H9 (cell line): ENCODE measurements around the gene MAP3K2. TPM values are rescaled to one million over a fixed set of nuclear protein-coding genes. Genes with fewer than 3 reads are reported as not detected.

ENCODE experiments used
- DNase-seq: peaks from one replicate; pipeline ENCODE4 v3.0.0-alpha.2; 2017
- H2AFZ ChIP-seq: one replicate; pipeline ENCODE4 v1.6.1; 2013; ENCODE audit warnings: mild to moderate bottlenecking, low read length, control low read depth, moderate library complexity
- H2AK5ac ChIP-seq: 2 replicates; pipeline ENCODE4 v1.6.1; 2013; ENCODE audit warnings: low read length, control low read depth, mixed read lengths; ENCODE audit not compliant: insufficient read length
- H2BK120ac ChIP-seq: one replicate; pipeline ENCODE4 v1.6.1; 2013; ENCODE audit warnings: low read depth, mild to moderate bottlenecking, low read length, control low read depth, inconsistent platforms; ENCODE audit not compliant: poor library complexity, severe bottlenecking
- H2BK12ac ChIP-seq: 2 replicates; pipeline ENCODE4 v1.6.1; 2013; ENCODE audit warnings: low read length, control low read depth, mixed read lengths, low read depth; ENCODE audit not compliant: insufficient read length
- H2BK15ac ChIP-seq: 2 replicates; pipeline ENCODE4 v1.6.1; 2013; ENCODE audit warnings: low read depth, low read length, control low read depth
- H2BK20ac ChIP-seq: one replicate; pipeline ENCODE4 v1.6.1; 2013; ENCODE audit warnings: low read depth, mild to moderate bottlenecking, low read length, control low read depth, inconsistent platforms; ENCODE audit not compliant: poor library complexity, severe bottlenecking
- H2BK5ac ChIP-seq: 2 replicates; pipeline ENCODE4 v1.6.1; 2013; ENCODE audit warnings: low read length, control low read depth, mixed read lengths; ENCODE audit not compliant: insufficient read length
- H3K14ac ChIP-seq: 2 replicates; pipeline ENCODE4 v1.6.1; 2013; ENCODE audit warnings: low read length, control low read depth; ENCODE audit not compliant: insufficient read depth
- H3K18ac ChIP-seq: 2 replicates; pipeline ENCODE4 v1.6.1; 2013; ENCODE audit warnings: low read depth, mild to moderate bottlenecking, mixed read lengths, low read length, control low read depth; ENCODE audit not compliant: insufficient read length
- H3K23ac ChIP-seq: 2 replicates; pipeline ENCODE4 v1.6.1; 2013; ENCODE audit warnings: low read length, control low read depth, mixed read lengths, low read depth; ENCODE audit not compliant: insufficient read length
- H3K23me2 ChIP-seq: 2 replicates; pipeline ENCODE4 v1.6.1; 2013; ENCODE audit warnings: low read depth, mild to moderate bottlenecking, mixed read lengths, low read length, control low read depth; ENCODE audit not compliant: insufficient read length, poor library complexity, severe bottlenecking
- H3K27ac ChIP-seq: 2 replicates; pipeline ENCODE4 v1.5.1; 2013; ENCODE audit warnings: low read length, control low read depth, mixed read lengths, low read depth; ENCODE audit not compliant: insufficient read length
- H3K27me3 ChIP-seq: 2 replicates; pipeline ENCODE4 v1.6.1; 2013; ENCODE audit warnings: low read length, control low read depth, inconsistent platforms; ENCODE audit not compliant: insufficient read depth
- H3K4ac ChIP-seq: 2 replicates; pipeline ENCODE4 v1.6.1; 2013; ENCODE audit warnings: low read depth, mild to moderate bottlenecking, control low read depth, inconsistent platforms, low read length, moderate library complexity
- H3K4me1 ChIP-seq: 2 replicates; pipeline ENCODE4 v1.6.1; 2013; ENCODE audit warnings: low read length, control low read depth, inconsistent platforms; ENCODE audit not compliant: insufficient read depth
- H3K4me2 ChIP-seq: 2 replicates; pipeline ENCODE4 v1.6.1; 2013; ENCODE audit warnings: low read length, control low read depth, mixed read lengths; ENCODE audit not compliant: insufficient read length, insufficient read depth
- H3K56ac ChIP-seq: 2 replicates; pipeline ENCODE4 v1.6.1; 2013; ENCODE audit warnings: low read depth, mild to moderate bottlenecking, mixed read lengths, low read length, control low read depth; ENCODE audit not compliant: insufficient read length
- H3K79me1 ChIP-seq: 2 replicates; pipeline ENCODE4 v1.6.1; 2013; ENCODE audit warnings: low read depth, mild to moderate bottlenecking, moderate library complexity, low read length, control low read depth, inconsistent platforms; ENCODE audit not compliant: insufficient read depth, poor library complexity, severe bottlenecking
- H3K79me2 ChIP-seq: 2 replicates; pipeline ENCODE4 v1.6.1; 2013; ENCODE audit warnings: low read length, control low read depth, inconsistent platforms; ENCODE audit not compliant: insufficient read depth
- H3K9ac ChIP-seq: 2 replicates; pipeline ENCODE4 v1.6.1; 2013; ENCODE audit warnings: low read length, control low read depth, mixed read lengths; ENCODE audit not compliant: insufficient read length; ENCODE audit errors: extremely low read depth
- H3K9me3 ChIP-seq: one replicate; pipeline ENCODE4 v1.6.1; 2013; ENCODE audit warnings: low read depth, low read length, inconsistent platforms; ENCODE audit not compliant: control insufficient read depth
- H3T11ph ChIP-seq: one replicate; pipeline ENCODE4 v1.6.1; 2013; ENCODE audit warnings: mild to moderate bottlenecking, low read length, control low read depth, inconsistent platforms
- H4K20me1 ChIP-seq: one replicate; pipeline ENCODE4 v1.6.1; 2013; ENCODE audit not compliant: control insufficient read depth, insufficient read length, insufficient read depth
- H4K5ac ChIP-seq: 2 replicates; pipeline ENCODE4 v1.6.1; 2013; ENCODE audit warnings: low read depth, mild to moderate bottlenecking, mixed read lengths, low read length, control low read depth; ENCODE audit not compliant: insufficient read length
- H4K8ac ChIP-seq: replicated peaks from 2 replicates; pipeline ENCODE4 v1.6.1; 2013; ENCODE audit warnings: low read length, control low read depth, mixed read lengths, low read depth; ENCODE audit not compliant: insufficient read length
- H4K91ac ChIP-seq: 2 replicates; pipeline ENCODE4 v1.6.1; 2013; ENCODE audit warnings: low read depth, mild to moderate bottlenecking, moderate library complexity, mixed read lengths, low read length, control low read depth; ENCODE audit not compliant: insufficient read length
- H3K27ac Mint-ChIP-seq, 3 experiments: 2 replicates in 2 of 3; 3 replicates in 1 of 3; pipeline ENCODE4 v1.8.0; 2020 to 2021; ENCODE audit warnings: mixed read lengths in 3 of 3, mild to moderate bottlenecking in 1 of 3, moderate library complexity in 1 of 3
- H3K27me3 Mint-ChIP-seq: 2 replicates; pipeline ENCODE4 v1.8.0; 2021; ENCODE audit warnings: low read depth, mild to moderate bottlenecking, moderate library complexity, mixed read lengths
- H3K36me3 Mint-ChIP-seq, 3 experiments: 2 replicates in 2 of 3; 3 replicates in 1 of 3; pipeline ENCODE4 v1.8.0; 2020 to 2021; ENCODE audit warnings: low read depth in 3 of 3, mixed read lengths in 3 of 3; ENCODE audit not compliant: insufficient read depth in 1 of 3
- H3K4me1 Mint-ChIP-seq, 2 experiments: 2 replicates each; pipeline ENCODE4 v1.8.0; 2020; ENCODE audit warnings: mixed read lengths in 2 of 2
- H3K4me3 Mint-ChIP-seq, 2 experiments: 2 replicates in 1 of 2; 3 replicates in 1 of 2; pipeline ENCODE4 v1.8.0; 2020 to 2021; ENCODE audit warnings: mild to moderate bottlenecking in 2 of 2, mixed read lengths in 2 of 2, moderate library complexity in 1 of 2
- H3K9me3 Mint-ChIP-seq, 2 experiments: 2 replicates in 1 of 2; 3 replicates in 1 of 2; pipeline ENCODE4 v1.8.0; 2020; ENCODE audit warnings: mild to moderate bottlenecking in 2 of 2, mixed read lengths in 2 of 2, moderate library complexity in 1 of 2
- CTCF ChIP-seq: fragments of 200-600 bp; sonication (generic); conservative IDR thresholded peaks from 3 replicates; pipeline ENCODE4 v1.8.0; 2021; ENCODE audit warnings: antibody characterized with exemption, mild to moderate bottlenecking
- WGBS: extraction: QIAGEN DNeasy Blood & Tissue Kit; methylation state at CpG from one replicate; pipeline ENCODE4 v1.1.7; 2013; ENCODE audit warnings: missing lambda C conversion rate, low lambda C conversion rate, mixed read lengths; ENCODE audit not compliant: insufficient read length; ENCODE audit errors: extremely low coverage; 5-methylcytosine and 5-hydroxymethylcytosine counted together
- total RNA-seq: library from RNA; stranded (reverse); gene quantifications from 2 replicates; pipeline ENCODE4 v1.2.1, GENCODE V29; 2021

Gene MAP3K2
- total RNA-seq, 1 experiment from 2014 or later, result 25.8 TPM

- H3K23me2 ChIP-seq, result no peaks in the 10 kb centered on the region
- no peaks in the 10 kb centered on the region for H3K9me3 ChIP-seq
- H4K8ac ChIP-seq, result no peak overlapping the region
- no peaks in the 10 kb centered on the region for H3K9me3 Mint-ChIP-seq
- no peak overlapping the region for H2BK12ac ChIP-seq
- no peak overlapping the region for H3K9ac ChIP-seq
- no peak overlapping the region for H3K4me3 Mint-ChIP-seq
- no peak overlapping the region for H4K5ac ChIP-seq
- H3K27ac Mint-ChIP-seq, result peak overlapping the region in 1 of 3 experiments; percentile 7; a peak in 1 of 7 replicates
- H3K27ac ChIP-seq, result no peak overlapping the region
- no peak overlapping the region for H3K23ac ChIP-seq
- no peak overlapping the region for H3K56ac ChIP-seq
- H2AK5ac ChIP-seq, result no peak overlapping the region
- no CpG with 5 or more reads among the region's 14 CpGs for WGBS
- DNase-seq, result no peak
- H3K36me3 Mint-ChIP-seq, result no peaks in the 10 kb centered on the region; a peak in 1 of 7 replicates
- H4K91ac ChIP-seq, result no peak overlapping the region
- peaks cover 2% of the 10 kb centered on the region; the same call in 1 of the 2 replicates for H3K27me3 Mint-ChIP-seq
- no peak overlapping the region for H2BK5ac ChIP-seq
- H2BK20ac ChIP-seq, result no peak overlapping the region
- H2BK15ac ChIP-seq, result no peak overlapping the region
- H3K27me3 ChIP-seq, result no peaks in the 10 kb centered on the region
- no peak overlapping the region for H2AFZ ChIP-seq
- no peaks in the 10 kb centered on the region for H3K4me1 Mint-ChIP-seq
- no peak overlapping the region for H3K18ac ChIP-seq
- no peak overlapping the region for H3K4ac ChIP-seq
- no peak overlapping the region for H3K14ac ChIP-seq
- no peaks in the 10 kb centered on the region for H4K20me1 ChIP-seq
- H3T11ph ChIP-seq, result no peak overlapping the region
- no peaks in the 10 kb centered on the region for H3K79me2 ChIP-seq
- TF ChIP-seq CTCF, result no peak
- H3K4me2 ChIP-seq, result no peak overlapping the region
- H3K79me1 ChIP-seq, result no peaks in the 10 kb centered on the region
- no peaks in the 10 kb centered on the region for H3K4me1 ChIP-seq
- H2BK120ac ChIP-seq, result no peak overlapping the region
These were observed 43.7 kb upstream of the MAP3K2 start for GRCh38 chr2:127431408-127432023.
